NT2/D1 (cell line): ENCODE results near the gene SCN8A.

ENCODE experiments used
- YY1 ChIP-seq: IDR thresholded peaks from 2 replicates; pipeline ENCODE4 v1.6.1; 2011; ENCODE audit not compliant: insufficient read length, insufficient read depth
- ZNF274 ChIP-seq: IDR thresholded peaks from 2 replicates; pipeline ENCODE4 v1.6.1; 2011; ENCODE audit warnings: mild to moderate bottlenecking, low read depth, low read length

- TF ChIP-seq YY1 (no peak), ZNF274 (no peak)
These were observed 84.2 kb downstream of the SCN8A start for GRCh38 chr12:51675071-51675803.
